ENCODE data around the gene DNASE1L1. TPM values are rescaled to one million over a fixed set of nuclear protein-coding genes. Genes with fewer than 3 reads are reported as not detected.

DNASE1L1 gene, protein sequence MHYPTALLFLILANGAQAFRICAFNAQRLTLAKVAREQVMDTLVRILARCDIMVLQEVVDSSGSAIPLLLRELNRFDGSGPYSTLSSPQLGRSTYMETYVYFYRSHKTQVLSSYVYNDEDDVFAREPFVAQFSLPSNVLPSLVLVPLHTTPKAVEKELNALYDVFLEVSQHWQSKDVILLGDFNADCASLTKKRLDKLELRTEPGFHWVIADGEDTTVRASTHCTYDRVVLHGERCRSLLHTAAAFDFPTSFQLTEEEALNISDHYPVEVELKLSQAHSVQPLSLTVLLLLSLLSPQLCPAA
- 26.2 TPM for polyA plus RNA-seq
- long read RNA-seq, donor 1, transcript DNASE1L1-203 (8 exons, 2,110 nt): major isoform, 5 of 6 reads
- long read RNA-seq, donor 1, partial matches to known transcripts: 0 of 6 reads
- long read RNA-seq, donor 1, other reads (novel, unspliced or antisense): 0 of 6 reads
- long read RNA-seq, donor 2, transcript DNASE1L1-203 (8 exons, 2,110 nt): major isoform, 10 of 23 reads
- long read RNA-seq, donor 2, partial matches to known transcripts: 11 of 23 reads
- long read RNA-seq, donor 2, other reads (novel, unspliced or antisense): 0 of 23 reads
- long read RNA-seq, donor 3, partial matches to known transcripts: 31 of 44 reads
- long read RNA-seq, donor 3, other reads (novel, unspliced or antisense): 6 of 44 reads
- long read RNA-seq, donor 4: 0 reads
- long read RNA-seq, donor 5, partial matches to known transcripts: 0 of 2 reads
- long read RNA-seq, donor 5, other reads (novel, unspliced or antisense): 0 of 2 reads
- long read RNA-seq, donor 6, partial matches to known transcripts: 0 of 3 reads
- long read RNA-seq, donor 6, other reads (novel, unspliced or antisense): 0 of 3 reads
- long read RNA-seq, donor 7, partial matches to known transcripts: 0 of 1 reads
- long read RNA-seq, donor 7, other reads (novel, unspliced or antisense): 0 of 1 reads
- long read RNA-seq, donor 8, transcript DNASE1L1-203 (8 exons, 2,110 nt): major isoform, 6 of 12 reads
- long read RNA-seq, donor 8, partial matches to known transcripts: 5 of 12 reads
- long read RNA-seq, donor 8, other reads (novel, unspliced or antisense): 0 of 12 reads
- long read RNA-seq, donor 9, transcript DNASE1L1-203 (8 exons, 2,110 nt): major isoform, 6 of 14 reads
- long read RNA-seq, donor 9, partial matches to known transcripts: 7 of 14 reads
- long read RNA-seq, donor 9, other reads (novel, unspliced or antisense): 0 of 14 reads
- long read RNA-seq, donor 10, partial matches to known transcripts: 0 of 4 reads
- long read RNA-seq, donor 10, other reads (novel, unspliced or antisense): 0 of 4 reads
- long read RNA-seq, donor 11, partial matches to known transcripts: 0 of 2 reads
- long read RNA-seq, donor 11, other reads (novel, unspliced or antisense): 0 of 2 reads

DNA sequence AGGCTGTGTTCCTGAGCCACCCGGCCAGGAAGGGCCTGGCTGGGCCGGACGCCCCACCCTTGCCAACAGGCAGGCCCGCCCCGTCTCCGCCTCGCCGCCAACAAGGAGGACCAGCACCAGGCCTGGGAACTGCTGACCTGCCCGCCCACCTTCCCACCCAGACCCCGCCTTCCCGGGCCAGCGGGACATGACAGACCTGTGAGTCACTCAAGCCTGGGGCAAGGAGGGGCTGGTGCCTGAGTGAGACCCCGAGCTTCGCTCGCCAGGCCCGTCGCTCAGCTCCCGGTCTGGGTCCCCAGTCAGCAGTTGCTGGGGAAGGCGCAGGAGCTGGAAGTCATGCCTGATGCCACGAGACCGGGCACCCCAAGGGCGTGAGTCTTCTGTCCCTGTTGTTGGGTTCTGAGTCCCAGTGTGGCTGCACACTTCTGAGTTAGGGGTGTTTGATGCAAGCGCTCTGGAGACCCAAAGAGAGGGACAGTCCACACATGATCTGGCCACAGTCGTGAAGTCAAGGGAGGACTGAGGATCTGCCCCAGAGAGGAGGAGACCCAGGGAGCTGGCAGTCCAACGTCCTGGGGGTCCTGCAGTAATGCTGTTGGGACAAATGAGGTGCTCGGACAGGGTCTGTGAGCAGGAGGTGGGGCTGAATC lies at the start of gene DNASE1L1:
DNASE1L1 (minus strand) TSS at position 33 of the 650 bp plus-strand sequence. CDS start 3,686 bp downstream, outside the sequence.
- peak; percentile 80 to 88 for DNase-seq
- Histone ChIP-seq H3K4me1 (ENCODE audit: control insufficient read depth, insufficient read depth, low read length) (peaks cover 13% of the 10 kb centered on the region), H3K27me3 (ENCODE audit: control insufficient read depth, insufficient read depth, low read length) (no peaks in the 10 kb centered on the region), H3K9me3 (ENCODE audit: control insufficient read depth, low read depth, low read length) (no peaks in the 10 kb centered on the region), H3K27ac (ENCODE audit: low read length) (peak within 1 kb of the TSS; percentile 83), H3K4me3 (ENCODE audit: low read length) (peak within 1 kb of the TSS; percentile 40), H3K36me3 (ENCODE audit: control insufficient read depth, insufficient read depth, low read length) (peaks cover 11% of the 10 kb centered on the region)
- WGBS (ENCODE audit: insufficient coverage, low lambda C conversion rate): no CpG with 5 or more reads among the region's 26 CpGs

DNA sequence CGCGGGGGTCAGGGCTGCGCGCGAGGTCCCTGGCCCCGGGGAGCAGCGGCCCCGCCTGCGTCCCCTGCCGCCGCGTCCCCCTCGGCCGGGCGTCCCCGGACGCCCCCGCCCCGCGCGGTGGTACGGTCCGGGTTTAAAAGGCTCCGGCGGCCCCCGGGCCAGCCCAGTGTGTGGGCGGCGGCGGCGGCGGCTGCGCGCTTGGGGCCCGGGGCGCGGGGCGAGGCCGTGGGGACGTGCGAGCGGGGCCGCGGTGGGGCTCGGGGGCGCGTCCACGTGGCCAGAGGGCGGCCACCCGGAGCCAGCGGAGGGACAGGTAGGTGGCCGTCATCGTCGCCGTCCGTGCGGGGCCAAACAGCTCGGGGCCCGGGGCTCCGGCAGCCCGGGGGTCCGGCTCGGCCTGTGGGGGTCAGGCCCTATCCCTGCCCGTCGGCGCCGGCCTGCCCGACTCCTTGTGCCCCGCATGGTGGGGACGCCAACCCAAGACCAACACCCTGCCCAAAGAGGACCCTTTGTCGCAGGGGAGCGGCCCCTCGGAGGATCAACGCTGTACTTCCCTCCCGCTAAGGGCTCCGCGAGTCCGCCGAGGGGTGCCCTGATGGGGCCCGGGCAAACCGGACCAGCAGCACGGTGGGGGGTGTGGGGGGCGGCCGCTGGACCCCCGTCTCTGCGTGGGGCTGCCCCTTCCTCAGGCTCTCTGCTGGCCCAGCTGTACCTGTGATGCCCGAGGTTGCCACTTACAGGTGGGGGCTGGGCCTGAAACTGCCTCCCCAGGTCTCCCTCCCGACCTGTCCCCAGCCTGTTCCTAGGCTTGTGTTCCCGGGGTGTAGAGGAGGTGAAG lies 49.3 kb upstream of the DNASE1L1 start, which contains the start of gene PLXNA3:
PLXNA3 (plus strand) TSS at position 166 of the 838 bp plus-strand sequence. CDS start 1,903 bp downstream, outside the sequence.
- Histone ChIP-seq H3K4me1 (ENCODE audit: control insufficient read depth, insufficient read depth, low read length) (peaks cover 2% of the 10 kb centered on the region), H3K27ac (ENCODE audit: low read length) (peak within 1 kb of the TSS; percentile 42), H3K36me3 (ENCODE audit: control insufficient read depth, insufficient read depth, low read length) (peaks cover 17% of the 10 kb centered on the region), H3K4me3 (ENCODE audit: low read length) (peak within 1 kb of the TSS; percentile 80), H3K9me3 (ENCODE audit: control insufficient read depth, low read depth, low read length) (no peaks in the 10 kb centered on the region), H3K27me3 (ENCODE audit: control insufficient read depth, insufficient read depth, low read length) (no peaks in the 10 kb centered on the region)
- no peak for DNase-seq
- WGBS (ENCODE audit: insufficient coverage, low lambda C conversion rate): no CpG with 5 or more reads among the region's 88 CpGs

DNA sequence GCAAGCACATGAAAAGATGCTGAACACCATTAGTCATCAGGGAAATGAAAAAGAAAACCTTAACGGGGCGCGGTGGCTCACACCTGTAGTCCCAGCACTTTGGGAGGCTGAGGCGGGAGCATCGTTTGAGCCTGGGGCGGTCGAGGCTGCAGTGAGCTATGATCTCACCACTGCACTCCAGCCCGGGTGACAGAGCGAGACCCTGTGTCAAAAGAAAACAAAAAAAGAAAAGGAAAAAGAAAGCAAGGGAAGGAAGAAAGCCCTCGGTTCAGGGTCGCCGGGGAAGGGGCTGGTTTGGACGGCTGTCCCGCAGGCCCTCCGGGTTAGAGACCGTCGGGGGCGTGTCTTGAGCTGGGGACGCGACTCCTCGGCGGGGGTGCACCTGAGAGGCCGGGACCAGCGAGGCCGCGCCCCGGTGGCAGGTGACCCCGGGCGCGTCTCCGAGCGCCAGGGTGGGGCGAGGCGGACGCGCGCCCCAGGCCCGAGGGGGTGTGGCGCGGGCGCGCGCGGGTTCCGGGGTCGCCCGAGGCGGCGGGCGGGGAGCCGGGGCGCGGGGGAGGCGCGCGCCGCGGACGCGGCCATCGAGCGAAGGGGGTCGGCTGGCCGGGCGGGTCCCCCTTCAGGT lies 48.5 kb upstream of the DNASE1L1 start:
- Histone ChIP-seq H3K4me3 (ENCODE audit: low read length) (peak overlapping the region; percentile 42), H3K27ac (ENCODE audit: low read length) (peak overlapping the region; percentile 32), H3K27me3 (ENCODE audit: control insufficient read depth, insufficient read depth, low read length) (no peaks in the 10 kb centered on the region), H3K4me1 (ENCODE audit: control insufficient read depth, insufficient read depth, low read length) (peaks cover 2% of the 10 kb centered on the region), H3K36me3 (ENCODE audit: control insufficient read depth, insufficient read depth, low read length) (peaks cover 14% of the 10 kb centered on the region), H3K9me3 (ENCODE audit: control insufficient read depth, low read depth, low read length) (no peaks in the 10 kb centered on the region)
- DNase-seq: peak; percentile 68 to 77
- no CpG with 5 or more reads among the region's 65 CpGs for WGBS (ENCODE audit: insufficient coverage, low lambda C conversion rate)

DNA sequence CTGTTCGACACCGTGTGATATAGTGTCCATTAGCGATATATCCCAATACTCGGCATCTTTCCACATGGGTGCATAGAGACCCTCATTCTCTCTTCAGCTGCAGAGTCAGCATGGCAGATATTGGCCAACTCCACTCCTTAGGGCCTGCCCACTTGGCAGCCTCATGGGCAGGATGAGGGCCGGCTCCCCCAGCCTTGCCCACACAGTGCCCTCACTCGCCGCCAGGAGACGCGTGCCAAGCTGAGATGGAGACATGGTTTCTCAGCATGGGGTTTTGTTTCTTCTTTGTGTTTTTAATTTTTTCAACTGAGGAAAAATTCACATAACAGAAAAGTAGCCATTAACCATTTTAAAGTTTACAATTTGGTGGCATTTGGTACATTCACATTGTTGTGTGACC lies 43.8 kb upstream of the DNASE1L1 start:
- Histone ChIP-seq H3K36me3 (ENCODE audit: control insufficient read depth, insufficient read depth, low read length) (peaks cover 22% of the 10 kb centered on the region), H3K9me3 (ENCODE audit: control insufficient read depth, low read depth, low read length) (no peaks in the 10 kb centered on the region), H3K27me3 (ENCODE audit: control insufficient read depth, insufficient read depth, low read length) (no peaks in the 10 kb centered on the region), H3K4me3 (ENCODE audit: low read length) (no peak overlapping the region), H3K4me1 (ENCODE audit: control insufficient read depth, insufficient read depth, low read length) (no peaks in the 10 kb centered on the region), H3K27ac (ENCODE audit: low read length) (no peak overlapping the region)
- DNase-seq: no peak
- WGBS (ENCODE audit: insufficient coverage, low lambda C conversion rate): no CpG with 5 or more reads among the region's 9 CpGs

DNA sequence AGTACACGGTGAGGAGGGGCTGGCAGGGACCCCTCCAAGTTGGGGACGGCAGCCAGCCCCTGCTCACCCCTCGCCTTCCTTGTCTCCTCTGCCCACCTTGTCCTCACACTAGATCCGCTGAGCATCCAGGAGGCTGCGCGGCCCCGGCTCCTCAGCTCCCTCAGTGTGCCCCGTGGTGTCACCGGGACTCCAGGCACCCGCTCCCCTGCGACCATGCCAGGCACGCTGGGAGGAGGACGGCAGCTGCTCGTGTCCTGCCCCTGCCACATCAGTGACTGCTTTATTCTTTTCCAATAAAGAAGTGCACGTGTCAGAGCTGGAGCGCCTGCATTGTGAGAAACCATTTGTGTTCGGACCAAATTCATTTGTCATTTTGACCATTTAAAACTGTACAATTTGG lies 41.3 kb upstream of the DNASE1L1 start:
- no peaks in the 10 kb centered on the region for H3K9me3 ChIP-seq (ENCODE audit: control insufficient read depth, low read depth, low read length)
- WGBS (ENCODE audit: insufficient coverage, low lambda C conversion rate): no CpG with 5 or more reads among the region's 17 CpGs
- H3K4me1 ChIP-seq (ENCODE audit: control insufficient read depth, insufficient read depth, low read length): no peaks in the 10 kb centered on the region
- H3K4me3 ChIP-seq (ENCODE audit: low read length): no peak overlapping the region
- H3K27me3 ChIP-seq (ENCODE audit: control insufficient read depth, insufficient read depth, low read length): no peaks in the 10 kb centered on the region
- H3K36me3 ChIP-seq (ENCODE audit: control insufficient read depth, insufficient read depth, low read length): peaks cover 28% of the 10 kb centered on the region
- no peak for DNase-seq
- no peak overlapping the region for H3K27ac ChIP-seq (ENCODE audit: low read length)

DNA sequence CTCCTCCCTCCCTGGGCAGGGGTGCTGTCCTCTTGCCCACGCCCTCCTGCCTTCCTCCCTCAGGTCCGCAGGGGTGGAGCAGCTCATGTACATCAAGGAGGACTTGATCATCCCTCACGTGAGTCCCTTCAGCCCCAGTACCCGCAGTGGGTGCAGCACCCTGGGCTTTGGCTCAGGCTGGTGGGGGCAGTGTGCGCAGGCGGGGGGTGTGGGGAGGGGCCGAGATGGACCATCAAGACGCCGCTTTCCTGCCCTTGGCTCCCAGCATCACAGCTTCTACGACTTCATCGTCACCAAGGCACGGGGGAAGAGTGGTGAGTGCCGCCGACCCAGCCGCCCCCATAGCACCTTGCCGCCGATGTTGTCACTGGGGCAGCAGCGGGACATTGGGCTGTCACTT lies 40.6 kb upstream of the DNASE1L1 start:
- H3K36me3 ChIP-seq (ENCODE audit: control insufficient read depth, insufficient read depth, low read length): peaks cover 28% of the 10 kb centered on the region
- no peak overlapping the region for H3K27ac ChIP-seq (ENCODE audit: low read length)
- no peaks in the 10 kb centered on the region for H3K9me3 ChIP-seq (ENCODE audit: control insufficient read depth, low read depth, low read length)
- H3K4me3 ChIP-seq (ENCODE audit: low read length): no peak overlapping the region
- H3K27me3 ChIP-seq (ENCODE audit: control insufficient read depth, insufficient read depth, low read length): no peaks in the 10 kb centered on the region
- no CpG with 5 or more reads among the region's 18 CpGs for WGBS (ENCODE audit: insufficient coverage, low lambda C conversion rate)
- H3K4me1 ChIP-seq (ENCODE audit: control insufficient read depth, insufficient read depth, low read length): no peaks in the 10 kb centered on the region
- DNase-seq: no peak

DNA sequence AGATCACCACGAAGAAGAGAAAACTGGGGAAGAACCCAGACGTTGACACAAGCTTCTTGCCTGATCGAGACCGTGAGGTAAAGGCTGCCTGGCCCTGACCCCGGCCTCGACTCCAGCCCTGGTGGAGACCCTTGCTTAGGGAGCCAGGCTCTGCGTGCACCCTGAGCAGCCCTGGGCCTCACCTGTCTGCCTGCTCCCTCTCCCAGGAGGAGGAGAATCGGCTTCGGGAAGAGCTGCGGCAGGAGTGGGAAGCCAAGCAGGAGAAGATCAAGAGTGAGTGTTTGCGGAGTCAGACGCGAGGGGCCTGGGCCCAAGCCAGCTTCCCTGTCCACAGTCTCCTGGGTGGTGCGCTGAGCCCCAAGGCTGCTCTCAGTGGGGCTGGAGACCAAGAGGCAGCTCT lies 39.4 kb upstream of the DNASE1L1 start:
- peaks cover 3% of the 10 kb centered on the region for H3K4me1 ChIP-seq (ENCODE audit: control insufficient read depth, insufficient read depth, low read length)
- no peak for DNase-seq
- H3K4me3 ChIP-seq (ENCODE audit: low read length): no peak overlapping the region
- no peaks in the 10 kb centered on the region for H3K9me3 ChIP-seq (ENCODE audit: control insufficient read depth, low read depth, low read length)
- WGBS (ENCODE audit: insufficient coverage, low lambda C conversion rate): no CpG with 5 or more reads among the region's 14 CpGs
- peaks cover 28% of the 10 kb centered on the region for H3K36me3 ChIP-seq (ENCODE audit: control insufficient read depth, insufficient read depth, low read length)
- H3K27ac ChIP-seq (ENCODE audit: low read length): no peak overlapping the region
- H3K27me3 ChIP-seq (ENCODE audit: control insufficient read depth, insufficient read depth, low read length): no peaks in the 10 kb centered on the region

DNA sequence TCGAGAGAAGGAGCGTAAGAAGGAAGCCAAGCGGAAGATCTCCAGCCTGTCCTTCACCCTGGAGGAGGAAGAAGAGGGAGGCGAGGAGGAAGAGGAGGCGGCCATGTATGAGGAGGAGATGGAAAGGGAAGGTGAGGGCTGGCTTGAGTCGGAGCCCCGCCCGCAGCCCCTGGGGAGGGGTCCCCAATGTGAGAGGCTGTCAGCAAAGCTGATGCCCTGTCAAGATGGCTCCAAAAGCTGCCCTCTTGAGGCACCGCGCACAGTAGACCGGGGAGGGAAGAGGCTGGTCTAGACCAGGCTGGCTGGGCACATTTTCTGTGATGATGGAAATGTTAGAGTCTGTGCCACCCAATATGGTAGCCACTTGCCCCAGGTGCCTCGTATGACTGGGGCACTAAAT lies 37.4 kb upstream of the DNASE1L1 start:
- DNase-seq: no peak
- Histone ChIP-seq H3K4me1 (ENCODE audit: control insufficient read depth, insufficient read depth, low read length) (peaks cover 4% of the 10 kb centered on the region), H3K27me3 (ENCODE audit: control insufficient read depth, insufficient read depth, low read length) (no peaks in the 10 kb centered on the region), H3K36me3 (ENCODE audit: control insufficient read depth, insufficient read depth, low read length) (peaks cover 41% of the 10 kb centered on the region), H3K4me3 (ENCODE audit: low read length) (no peak overlapping the region), H3K27ac (ENCODE audit: low read length) (no peak overlapping the region), H3K9me3 (ENCODE audit: control insufficient read depth, low read depth, low read length) (no peaks in the 10 kb centered on the region)
- WGBS (ENCODE audit: insufficient coverage, low lambda C conversion rate): no CpG with 5 or more reads among the region's 12 CpGs

Measured in large intestine (tissue), 12 donors.